ENCODE results near the gene HOXA3. TPM values are rescaled to one million over a fixed set of nuclear protein-coding genes. Genes with fewer than 3 reads are reported as not detected.
A peak's percentile ranks its signal among the peaks of the same experiment; 100 is the strongest.

Gene HOXA3
- total RNA-seq, 1 donor from 2014 or later, result 8.7 TPM

- no peaks in the 10 kb centered on the region for H3K4me1 ChIP-seq
- no peak overlapping the region for H3K4me3 ChIP-seq
- ATAC-seq (no peak), DNase-seq (no peak)
- intact Hi-C loops (cut with DNase I), result no loop called here
- H3K27me3 ChIP-seq, result no peaks in the 10 kb centered on the region
- H3K9me3 ChIP-seq, result no peaks in the 10 kb centered on the region
- no peaks in the 10 kb centered on the region for H3K36me3 ChIP-seq
- TF ChIP-seq CTCF (IDR thresholded peaks at IDR 0.05), result no peak
- no peak overlapping the region for H3K27ac ChIP-seq
Measured at GRCh38 chr7:27080844-27081436, 71.4 kb downstream of the HOXA3 start.

- Histone ChIP-seq H3K4me1 (no peaks in the 10 kb centered on the region), H3K36me3 (no peaks in the 10 kb centered on the region), H3K4me3 (no peak overlapping the region), H3K9me3 (no peaks in the 10 kb centered on the region), H3K27ac (no peak overlapping the region), H3K27me3 (no peaks in the 10 kb centered on the region)
- intact Hi-C loops (cut with DNase I), result no loop called here
- ATAC-seq (peak; percentile 48), DNase-seq (no peak)
- TF ChIP-seq CTCF (IDR thresholded peaks at IDR 0.05), result no peak
Measured at GRCh38 chr7:27079234-27079975, 73.0 kb downstream of the HOXA3 start.

- H3K4me1 ChIP-seq, result no peaks in the 10 kb centered on the region
- no peak for DNase-seq
- no peak overlapping the region for H3K27ac ChIP-seq
- H3K27me3 ChIP-seq, result no peaks in the 10 kb centered on the region
- H3K4me3 ChIP-seq, result no peak overlapping the region
- no peaks in the 10 kb centered on the region for H3K9me3 ChIP-seq
- ATAC-seq, result no peak
- intact Hi-C loops (cut with DNase I), result no loop called here
- no peak for TF ChIP-seq CTCF (IDR thresholded peaks at IDR 0.05)
- H3K36me3 ChIP-seq, result no peaks in the 10 kb centered on the region
Measured at GRCh38 chr7:27078616-27079233, 73.7 kb downstream of the HOXA3 start.

- TF ChIP-seq CTCF (IDR thresholded peaks at IDR 0.05), result no peak
- H3K4me3 ChIP-seq, result no peak overlapping the region
- ATAC-seq (no peak), DNase-seq (no peak)
- intact Hi-C loops (cut with DNase I), result no loop called here
- no peaks in the 10 kb centered on the region for H3K9me3 ChIP-seq
- no peaks in the 10 kb centered on the region for H3K27me3 ChIP-seq
- no peaks in the 10 kb centered on the region for H3K36me3 ChIP-seq
- H3K4me1 ChIP-seq, result no peaks in the 10 kb centered on the region
- no peak overlapping the region for H3K27ac ChIP-seq
Measured at GRCh38 chr7:27073076-27073475, 79.3 kb downstream of the HOXA3 start.

GRCh38 chr7:27071622-27072390, 80.6 kb downstream of the HOXA3 start:
- Histone ChIP-seq H3K9me3 (no peaks in the 10 kb centered on the region), H3K27me3 (no peaks in the 10 kb centered on the region), H3K36me3 (no peaks in the 10 kb centered on the region), H3K4me1 (no peaks in the 10 kb centered on the region), H3K27ac (no peak overlapping the region), H3K4me3 (no peak overlapping the region)
- intact Hi-C loops (cut with DNase I), result no loop called here
- ATAC-seq (no peak), DNase-seq (no peak)
- TF ChIP-seq CTCF (IDR thresholded peaks at IDR 0.05), result no peak

Data from upper lobe of right lung (tissue), 1 donor.